ENCODE data around the gene TENM3. TPM values are rescaled to one million over a fixed set of nuclear protein-coding genes. Genes with fewer than 3 reads are reported as not detected.

Gene TENM3
- total RNA-seq, 2 experiments from 2014 or later, result not detected

GRCh38 chr4:182600856-182601255 lies 357.7 kb downstream of the TENM3 start:
- DNase-seq (ENCODE audit: low spot score), result no peak
- H3K79me2 ChIP-seq (ENCODE audit: insufficient read depth, low read depth, low read length), result no peaks in the 10 kb centered on the region
- H3K9me2 ChIP-seq (ENCODE audit: insufficient read depth, low read length), result no peaks in the 10 kb centered on the region
- H3K4me3 ChIP-seq (ENCODE audit: low read depth, low read length, poor library complexity, severe bottlenecking), result no peak overlapping the region
- CTCF ChIA-PET (ENCODE audit: unreplicated experiment), result no interaction called here
- H3K4me1 ChIP-seq (ENCODE audit: insufficient read depth, low read length, poor library complexity, severe bottlenecking), result no peaks in the 10 kb centered on the region
- H2AFZ ChIP-seq (ENCODE audit: low read length), result no peak overlapping the region
- H3K27ac ChIP-seq (ENCODE audit: low read depth, low read length, poor library complexity, severe bottlenecking), result no peak overlapping the region
- intact Hi-C loops (cut with micrococcal nuclease; ENCODE audit: unreplicated experiment), result no loop called here
- no peaks in the 10 kb centered on the region for H4K20me1 ChIP-seq (ENCODE audit: insufficient read depth, low read length)
- H3K9me3 ChIP-seq (ENCODE audit: low read length), result no peaks in the 10 kb centered on the region
- POLR2A ChIA-PET, result no interaction called here
- no peaks in the 10 kb centered on the region for H3K36me3 ChIP-seq (ENCODE audit: insufficient read depth, low read length)
- TF ChIP-seq EZH2phosphoT487 (IDR thresholded peaks at IDR 0.05; ENCODE audit: borderline replicate concordance, low read depth, low read length) (no peak), CTCF (conservative IDR thresholded peaks at IDR 0.05; ENCODE audit: low read length) (no peak)
- no TSS peak for BruUV-seq (replicated peaks)
- no peak overlapping the region for H3K4me2 ChIP-seq (ENCODE audit: low read length)

GRCh38 chr4:182604161-182604622 lies 361.0 kb downstream of the TENM3 start:
- POLR2A ChIA-PET, result interaction anchor here (0.5 to 1.2 kb wide), 3 partner anchors 9 to 305 kb away, joined by 3 to 5 read pairs (median 3); no protein-coding TSS in a partner anchor

More at GRCh38 chr4:182604161-182604622, 361.0 kb downstream of the TENM3 start:
- no peak for DNase-seq (ENCODE audit: low spot score)
- intact Hi-C loops (cut with micrococcal nuclease; ENCODE audit: unreplicated experiment), result no loop called here
- H3K9me3 ChIP-seq (ENCODE audit: low read length), result no peaks in the 10 kb centered on the region
- H3K36me3 ChIP-seq (ENCODE audit: insufficient read depth, low read length), result no peaks in the 10 kb centered on the region
- H2AFZ ChIP-seq (ENCODE audit: low read length), result no peak overlapping the region
- H4K20me1 ChIP-seq (ENCODE audit: insufficient read depth, low read length), result no peaks in the 10 kb centered on the region
- no peaks in the 10 kb centered on the region for H3K9me2 ChIP-seq (ENCODE audit: insufficient read depth, low read length)
- no TSS peak for BruUV-seq (replicated peaks)
- H3K4me1 ChIP-seq (ENCODE audit: insufficient read depth, low read length, poor library complexity, severe bottlenecking), result no peaks in the 10 kb centered on the region
- no peak overlapping the region for H3K27ac ChIP-seq (ENCODE audit: low read depth, low read length, poor library complexity, severe bottlenecking)
- no peak overlapping the region for H3K4me2 ChIP-seq (ENCODE audit: low read length)
- TF ChIP-seq CTCF (conservative IDR thresholded peaks at IDR 0.05; ENCODE audit: low read length) (no peak), EZH2phosphoT487 (IDR thresholded peaks at IDR 0.05; ENCODE audit: borderline replicate concordance, low read depth, low read length) (no peak)
- no peaks in the 10 kb centered on the region for H3K79me2 ChIP-seq (ENCODE audit: insufficient read depth, low read depth, low read length)
- H3K4me3 ChIP-seq (ENCODE audit: low read depth, low read length, poor library complexity, severe bottlenecking), result no peak overlapping the region
- CTCF ChIA-PET (ENCODE audit: unreplicated experiment), result no interaction called here

Data from OCI-LY7 (cell line).